Breast epithelium (tissue), 4 donors: ENCODE data around the gene PRKN. TPM values are rescaled to one million over a fixed set of nuclear protein-coding genes. Genes with fewer than 3 reads are reported as not detected.

Experiments
- DNase-seq, 2 donors: peaks; one replicate each; pipeline ENCODE4 v3.0.0-alpha.2; 2019; ENCODE audit warnings: low spot score in 2 of 2
- H3K27ac ChIP-seq, 2 donors: fragments of 200-600 bp; sonication (generic) in 1 of 2; one replicate each; pipeline ENCODE4 v1.5.1; 2016 to 2019; ENCODE audit warnings: mild to moderate bottlenecking in 1 of 2
- H3K27me3 ChIP-seq, 2 donors: fragments of 200-600 bp; sonication (generic) in 1 of 2; one replicate each; pipeline versions ENCODE4 v1.5.1 to v1.6.0; 2017 to 2019; ENCODE audit warnings: control low read depth in 1 of 2, mild to moderate bottlenecking in 1 of 2
- H3K36me3 ChIP-seq: fragments of 200-600 bp; one replicate; pipeline ENCODE4 v1.5.1; 2019
- H3K4me1 ChIP-seq, 2 donors: fragments of 200-600 bp; sonication (generic); one replicate each; pipeline ENCODE4 v1.5.1; 2016 to 2019; ENCODE audit warnings: control low read depth in 1 of 2
- H3K4me3 ChIP-seq, 3 donors: fragments of 200-600 bp; sonication (generic); 1 replicate in 2 of 3; 2 replicates in 1 of 3; pipeline ENCODE4 v1.5.1; 2016 to 2019; ENCODE audit warnings: mild to moderate bottlenecking in 3 of 3, moderate library complexity in 2 of 3
- H3K9me3 ChIP-seq, 2 donors: fragments of 200-600 bp; sonication (generic) in 1 of 2; one replicate each; pipeline ENCODE4 v1.5.1; 2016 to 2019; ENCODE audit warnings: control low read depth in 1 of 2
- CTCF ChIP-seq, 3 donors: fragments of 450-650 bp; IDR thresholded peaks; one replicate each; pipeline ENCODE4 v1.5.1; 2016 to 2017; ENCODE audit warnings: antibody characterized with exemption in 3 of 3, mild to moderate bottlenecking in 3 of 3, moderate library complexity in 3 of 3
- POLR2A ChIP-seq: fragments of 450-650 bp; IDR thresholded peaks from one replicate; pipeline ENCODE4 v1.6.1; 2016; ENCODE audit warnings: antibody characterized with exemption, mild to moderate bottlenecking, moderate library complexity
- POLR2AphosphoS5 ChIP-seq, 3 donors: sonication (generic); formaldehyde crosslinking; IDR thresholded peaks; one replicate each; pipeline ENCODE4 v1.6.1; 2017; ENCODE audit warnings: antibody characterized with exemption in 3 of 3
- intact Hi-C: fragments of 100-400 bp; cut with DNase I; formaldehyde crosslinking; loops from one replicate; pipeline ENCODE4 v1.15.1; 2023; ENCODE audit warnings: low total_unique reads
- total RNA-seq, 3 donors: library from RNA; depleted of rRNA; stranded (reverse); fragments of >200 nt; gene quantifications; one replicate each; pipeline ENCODE4 v1.1.0, GENCODE V29; 2016

The PRKN gene
- total RNA-seq, 3 donors from 2014 or later = 7.2 to 19.0 (median 11.2) TPM

- intact Hi-C loops = loop anchor here (5.0 kb wide), 1 partner anchor 261 kb away; no protein-coding TSS in a partner anchor
- no peaks in the 10 kb centered on the region for H3K9me3 ChIP-seq
- no peaks in the 10 kb centered on the region for H3K4me1 ChIP-seq
- no peak overlapping the region for H3K27ac ChIP-seq
- no peak overlapping the region for H3K4me3 ChIP-seq
- TF ChIP-seq POLR2AphosphoS5 (IDR thresholded peaks at IDR 0.05) = no peak
- TF ChIP-seq CTCF (IDR thresholded peaks at IDR 0.05) = no peak
- no peak for TF ChIP-seq POLR2A
- H3K27me3 ChIP-seq = no peaks in the 10 kb centered on the region
- DNase-seq = no peak
- no peaks in the 10 kb centered on the region for H3K36me3 ChIP-seq
Measured at GRCh38 chr6:162596676-162597075, 130.9 kb downstream of the PRKN start.

DNA sequence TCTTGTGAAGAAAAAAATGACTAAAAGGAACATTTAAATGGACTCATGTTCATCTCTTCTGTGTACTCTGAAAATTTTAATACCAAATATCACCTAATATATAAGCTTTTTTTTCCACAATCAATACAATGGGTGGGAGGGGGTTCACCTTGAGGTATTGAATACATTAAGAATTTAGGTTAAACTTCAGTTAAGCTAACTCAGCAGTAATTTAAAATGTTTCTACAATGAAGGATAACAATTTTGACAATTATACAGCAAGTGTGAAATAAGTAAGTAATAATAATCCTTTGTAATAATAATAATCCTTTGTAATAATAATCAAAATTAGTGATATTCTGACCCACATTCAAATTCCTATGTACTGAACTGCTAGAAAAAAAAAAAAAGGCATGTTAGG, 136.0 kb downstream of the PRKN start:
- H3K9me3 ChIP-seq = no peaks in the 10 kb centered on the region
- no peaks in the 10 kb centered on the region for H3K36me3 ChIP-seq
- H3K27me3 ChIP-seq = no peaks in the 10 kb centered on the region
- intact Hi-C loops = no loop called here
- no peaks in the 10 kb centered on the region for H3K4me1 ChIP-seq
- no peak overlapping the region for H3K4me3 ChIP-seq
- H3K27ac ChIP-seq = no peak overlapping the region
- TF ChIP-seq POLR2A (no peak), POLR2AphosphoS5 (IDR thresholded peaks at IDR 0.05) (no peak), CTCF (IDR thresholded peaks at IDR 0.05) (no peak)
- no peak for DNase-seq

DNA sequence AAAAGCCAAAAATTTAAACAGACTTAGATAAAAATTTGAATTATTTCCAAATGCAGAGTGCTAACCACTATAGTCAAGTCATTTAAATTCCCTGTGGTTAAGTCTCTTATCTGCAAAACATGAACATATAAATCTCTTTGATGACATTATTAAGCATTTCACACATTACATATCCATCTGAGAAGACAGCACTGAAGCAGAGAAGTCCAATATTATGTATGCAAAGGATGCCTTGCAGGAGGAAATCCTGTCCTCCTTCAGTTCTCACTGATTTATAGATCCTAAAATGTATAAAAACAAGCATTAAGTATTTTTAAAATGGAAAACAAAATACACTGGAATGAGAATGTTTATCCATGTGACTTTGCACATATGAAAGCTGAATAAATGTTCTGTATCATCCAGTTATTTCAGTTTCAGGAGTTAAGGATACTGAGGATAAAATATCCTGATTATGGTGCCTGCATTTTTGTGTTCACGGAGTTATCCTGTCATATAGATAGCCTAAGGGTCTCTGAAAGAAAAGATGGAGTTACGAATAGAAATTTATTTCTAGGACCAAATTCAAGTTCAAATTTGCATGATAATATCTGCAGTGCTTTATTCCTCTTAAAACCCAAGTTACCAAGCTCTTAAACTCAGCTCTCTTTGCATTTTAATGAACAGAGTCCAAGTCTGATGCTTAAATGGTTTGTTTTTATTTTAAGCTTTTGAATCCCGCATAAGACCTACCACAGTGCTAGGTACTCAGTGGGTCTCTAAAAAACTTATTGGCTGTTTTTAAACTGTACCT, 145.4 kb downstream of the PRKN start:
- Histone ChIP-seq H3K27me3 (no peaks in the 10 kb centered on the region), H3K36me3 (no peaks in the 10 kb centered on the region), H3K27ac (no peak overlapping the region), H3K4me1 (no peaks in the 10 kb centered on the region), H3K9me3 (no peaks in the 10 kb centered on the region), H3K4me3 (no peak overlapping the region)
- intact Hi-C loops = no loop called here
- no peak for DNase-seq
- TF ChIP-seq POLR2AphosphoS5 (IDR thresholded peaks at IDR 0.05) = no peak
- no peak for TF ChIP-seq CTCF (IDR thresholded peaks at IDR 0.05)
- TF ChIP-seq POLR2A = no peak

- Histone ChIP-seq H3K36me3 (no peaks in the 10 kb centered on the region), H3K4me3 (no peak overlapping the region), H3K9me3 (no peaks in the 10 kb centered on the region), H3K27me3 (no peaks in the 10 kb centered on the region), H3K27ac (no peak overlapping the region), H3K4me1 (no peaks in the 10 kb centered on the region)
- intact Hi-C loops = no loop called here
- no peak for DNase-seq
- no peak for TF ChIP-seq CTCF (IDR thresholded peaks at IDR 0.05)
- TF ChIP-seq POLR2A = no peak
- no peak for TF ChIP-seq POLR2AphosphoS5 (IDR thresholded peaks at IDR 0.05)
Measured at GRCh38 chr6:162580619-162581018, 146.9 kb downstream of the PRKN start.

DNA sequence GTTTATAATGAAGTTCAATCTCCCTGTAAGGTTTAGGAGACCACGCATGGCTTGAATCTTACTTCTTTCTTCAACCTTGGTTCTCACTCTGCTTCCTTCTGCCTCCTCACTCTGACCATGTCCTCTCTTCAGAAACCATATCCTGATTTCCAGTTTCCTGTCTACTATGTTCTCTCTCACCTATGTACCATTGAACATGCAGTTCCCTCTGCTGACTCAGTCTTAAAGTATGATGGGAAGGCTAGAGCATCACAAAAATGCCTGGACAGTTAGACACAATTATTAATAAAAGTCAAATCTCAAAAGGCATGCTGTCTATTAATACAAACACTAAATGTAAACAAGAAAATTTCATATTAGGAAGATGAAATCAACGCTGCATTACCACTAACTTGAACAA, 151.6 kb downstream of the PRKN start:
- H3K27me3 ChIP-seq = no peaks in the 10 kb centered on the region
- H3K4me3 ChIP-seq = no peak overlapping the region
- H3K4me1 ChIP-seq = no peaks in the 10 kb centered on the region
- no peak for DNase-seq
- TF ChIP-seq POLR2A (no peak), CTCF (IDR thresholded peaks at IDR 0.05) (no peak), POLR2AphosphoS5 (IDR thresholded peaks at IDR 0.05) (no peak)
- no peaks in the 10 kb centered on the region for H3K36me3 ChIP-seq
- H3K27ac ChIP-seq = no peak overlapping the region
- no peaks in the 10 kb centered on the region for H3K9me3 ChIP-seq
- intact Hi-C loops = no loop called here
